Measurements from ENCODE around the gene SLC12A4. TPM values are rescaled to one million over a fixed set of nuclear protein-coding genes. Genes with fewer than 3 reads are reported as not detected.
A peak's percentile ranks its signal among the peaks of the same experiment; 100 is the strongest.

Gene SLC12A4
- total and polyA plus RNA-seq, 4 donors: 8.0 to 37.3 (median 17.1) TPM

- no peak for TF ChIP-seq REST (IDR thresholded peaks at IDR 0.05)
- TF ChIP-seq RAD21 (IDR thresholded peaks at IDR 0.05): no peak
- TF ChIP-seq TAF1 (conservative IDR thresholded peaks at IDR 0.05): no peak
- TF ChIP-seq YY1 (IDR thresholded peaks at IDR 0.05): no peak
- TF ChIP-seq FOXA1 (IDR thresholded peaks at IDR 0.05): no peak
- no peak for TF ChIP-seq FOXA2 (IDR thresholded peaks at IDR 0.05)
Observed at GRCh38 chr16:67965668-67966548, 2.5 kb downstream of the SLC12A4 start (continued).

GRCh38 chr16:67964477-67965131, 3.8 kb downstream of the SLC12A4 start:
- Histone ChIP-seq H3K9ac (ENCODE audit: low read depth in 1 of 2, low read length in 2 of 2) (no peak overlapping the region), H3K9me3 (ENCODE audit: control insufficient read depth in 4 of 4, low read length in 3 of 4) (no peaks in the 10 kb centered on the region), H3K4me1 (ENCODE audit: control insufficient read depth in 4 of 4, insufficient read depth in 4 of 4, low read length in 3 of 4) (peaks cover 12 to 45% (median 29%) of the 10 kb centered on the region in 4 donors), H3K27me3 (ENCODE audit: control insufficient read depth in 4 of 4, insufficient read depth in 4 of 4, low read length in 3 of 4) (no peaks in the 10 kb centered on the region), H3K27ac (ENCODE audit: low read depth in 1 of 2, low read length in 2 of 2) (no peak overlapping the region), H3K4me3 (ENCODE audit: low read depth in 1 of 3, low read length in 3 of 3) (no peak overlapping the region), H3K36me3 (ENCODE audit: control insufficient read depth in 4 of 4, insufficient read depth in 3 of 4, low read depth in 1 of 4, low read length in 3 of 4) (no peaks in the 10 kb centered on the region)
- TF ChIP-seq RXRA (IDR thresholded peaks at IDR 0.05) (peak in 1 of 2 donors; percentile 35), YY1 (IDR thresholded peaks at IDR 0.05) (no peak)
- TF ChIP-seq, protein P1, sequence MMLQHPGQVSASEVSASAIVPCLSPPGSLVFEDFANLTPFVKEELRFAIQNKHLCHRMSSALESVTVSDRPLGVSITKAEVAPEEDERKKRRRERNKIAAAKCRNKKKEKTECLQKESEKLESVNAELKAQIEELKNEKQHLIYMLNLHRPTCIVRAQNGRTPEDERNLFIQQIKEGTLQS (IDR thresholded peaks at IDR 0.05): no peak
- DNase-seq (ENCODE audit: low spot score): no peak
- 85% methylated on average over 6 of the region's 6 CpGs for whole genome bisulfite sequencing

GRCh38 chr16:67963662-67964321, 4.6 kb downstream of the SLC12A4 start:
- no peak overlapping the region for H3K4me3 ChIP-seq (ENCODE audit: low read depth in 1 of 3, low read length in 3 of 3)
- no peak for TF ChIP-seq NR2F2 (IDR thresholded peaks at IDR 0.05)
- TF ChIP-seq HNF4G (IDR thresholded peaks at IDR 0.05): no peak
- TF ChIP-seq, protein P1 (IDR thresholded peaks at IDR 0.05): no peak
- TF ChIP-seq TAF1 (conservative IDR thresholded peaks at IDR 0.05): no peak
- no peak for TF ChIP-seq RAD21 (IDR thresholded peaks at IDR 0.05)
- TF ChIP-seq, protein P2, sequence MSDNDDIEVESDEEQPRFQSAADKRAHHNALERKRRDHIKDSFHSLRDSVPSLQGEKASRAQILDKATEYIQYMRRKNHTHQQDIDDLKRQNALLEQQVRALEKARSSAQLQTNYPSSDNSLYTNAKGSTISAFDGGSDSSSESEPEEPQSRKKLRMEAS (IDR thresholded peaks at IDR 0.05): no peak
- no peak for TF ChIP-seq EGR1 (IDR thresholded peaks at IDR 0.05; ENCODE audit: low read depth in 2 of 2)
- TF ChIP-seq JUND (IDR thresholded peaks at IDR 0.05): no peak
- no peak for TF ChIP-seq GABPA (IDR thresholded peaks at IDR 0.05 in 1 of 2, conservative IDR thresholded peaks at IDR 0.05 in 1 of 2)
- no peak for TF ChIP-seq CTCF (IDR thresholded peaks at IDR 0.05; ENCODE audit: low read depth, low read length, missing input control)
- TF ChIP-seq RXRA (IDR thresholded peaks at IDR 0.05): no peak
- TF ChIP-seq YY1 (IDR thresholded peaks at IDR 0.05): no peak
- no peak for TF ChIP-seq HNF4A (conservative IDR thresholded peaks at IDR 0.05)
- no peak for TF ChIP-seq FOXA1 (IDR thresholded peaks at IDR 0.05)
- no peak for TF ChIP-seq REST (IDR thresholded peaks at IDR 0.05)
- TF ChIP-seq FOXA2 (IDR thresholded peaks at IDR 0.05): no peak
- H3K9me3 ChIP-seq (ENCODE audit: control insufficient read depth in 4 of 4, low read length in 3 of 4): no peaks in the 10 kb centered on the region
- WGBS: 73% methylated on average over 32 of the region's 32 CpGs
- H3K4me1 ChIP-seq (ENCODE audit: control insufficient read depth in 4 of 4, insufficient read depth in 4 of 4, low read length in 3 of 4): peaks cover 10 to 42% (median 27%) of the 10 kb centered on the region in 4 donors
- peaks cover 0 to under 1% (median 0%) of the 10 kb centered on the region in 4 donors for H3K36me3 ChIP-seq (ENCODE audit: control insufficient read depth in 4 of 4, insufficient read depth in 3 of 4, low read depth in 1 of 4, low read length in 3 of 4)
- H3K27ac ChIP-seq (ENCODE audit: low read depth in 1 of 2, low read length in 2 of 2): no peak overlapping the region
- H3K9ac ChIP-seq (ENCODE audit: low read depth in 1 of 2, low read length in 2 of 2): no peak overlapping the region
- no peaks in the 10 kb centered on the region for H3K27me3 ChIP-seq (ENCODE audit: control insufficient read depth in 4 of 4, insufficient read depth in 4 of 4, low read length in 3 of 4)
- DNase-seq (ENCODE audit: low spot score): no peak

Data from liver (tissue), 9 donors.